Fibroblast of lung (primary cell): ENCODE data around the gene DCAF5. TPM values are rescaled to one million over a fixed set of nuclear protein-coding genes. Genes with fewer than 3 reads are reported as not detected.
"Not testable (repeated sequence)": the region's sequence is repeated elsewhere in the genome, so short reads cannot be mapped to it uniquely, and the experiment has no call there.

Source experiments
- DNase-seq, 2 donors: peaks; one replicate each; pipeline versions ENCODE4 v3.0.0 to v3.0.0-alpha.2; 2010; ENCODE audit warnings: low read depth in 2 of 2
- H2AFZ ChIP-seq: 2 replicates; pipeline ENCODE4 v1.5.1; 2012; ENCODE audit warnings: low read length, control low read depth, inconsistent platforms
- H3K27ac ChIP-seq: 2 replicates; pipeline ENCODE4 v1.5.1; 2011; ENCODE audit warnings: low read length, control low read depth; ENCODE audit not compliant: insufficient read depth
- H3K27me3 ChIP-seq: 2 replicates; pipeline ENCODE4 v1.5.1; 2011; ENCODE audit warnings: mild to moderate bottlenecking, low read length; ENCODE audit not compliant: control insufficient read depth, insufficient read depth
- H3K36me3 ChIP-seq: 2 replicates; pipeline ENCODE4 v1.5.1; 2011; ENCODE audit warnings: low read length; ENCODE audit not compliant: control insufficient read depth, insufficient read depth
- H3K4me1 ChIP-seq: 2 replicates; pipeline ENCODE4 v1.5.1; 2011; ENCODE audit warnings: low read length; ENCODE audit not compliant: control insufficient read depth, insufficient read depth; ENCODE audit errors: extremely low read depth
- H3K4me2 ChIP-seq: 2 replicates; pipeline ENCODE4 v1.5.1; 2011; ENCODE audit warnings: low read length, control low read depth; ENCODE audit not compliant: insufficient read depth; ENCODE audit errors: extremely low read depth
- H3K4me3 ChIP-seq, 4 experiments: fragments of 200-600 bp in 1 of 4; sonication (generic) in 1 of 4; replicated peaks in 1 of 4; 2 replicates each; pipeline ENCODE4 v1.5.1; 2011 to 2016; ENCODE audit warnings: low read length in 4 of 4, low read depth in 3 of 4, mild to moderate bottlenecking in 3 of 4, control low read depth in 2 of 4, inconsistent platforms in 1 of 4, mixed read lengths in 1 of 4; ENCODE audit not compliant: insufficient read depth in 1 of 4; ENCODE audit errors: control extremely low read depth in 1 of 4
- H3K79me2 ChIP-seq: 2 replicates; pipeline ENCODE4 v1.5.1; 2012; ENCODE audit warnings: mild to moderate bottlenecking, low read length, inconsistent platforms; ENCODE audit not compliant: control insufficient read depth, insufficient read depth
- H3K9ac ChIP-seq: 2 replicates; pipeline ENCODE4 v1.5.1; 2011; ENCODE audit warnings: mild to moderate bottlenecking, low read length, control low read depth; ENCODE audit not compliant: insufficient read depth
- H3K9me3 ChIP-seq: 2 replicates; pipeline ENCODE4 v1.5.1; 2012; ENCODE audit warnings: low read depth, low read length; ENCODE audit not compliant: control insufficient read depth, insufficient read depth
- H4K20me1 ChIP-seq: 2 replicates; pipeline ENCODE4 v1.5.1; 2011; ENCODE audit warnings: low read length; ENCODE audit not compliant: control insufficient read depth, insufficient read depth; ENCODE audit errors: extremely low read depth
- EZH2 ChIP-seq: IDR thresholded peaks from 2 replicates; pipeline ENCODE4 v1.5.1; 2012; ENCODE audit warnings: low read length, control low read depth, mild to moderate bottlenecking; ENCODE audit errors: missing control alignments
- polyA plus RNA-seq, 2 donors: library from polyadenylated mRNA; depleted of rRNA in 1 of 2; stranded (reverse) in 1 of 2; unstranded in 1 of 2; fragments of >200 nt; gene quantifications; 2 replicates each; pipeline ENCODE4 v1.2.1, GENCODE V29; 2011 to 2012; ENCODE audit warnings: missing spikeins in 1 of 2
- total RNA-seq: library from RNA; depleted of rRNA; stranded (reverse); fragments of >200 nt; gene quantifications from 2 replicates; pipeline ENCODE4 v1.2.1, GENCODE V29; 2014
- TF ChIP-seq, protein P1 (sequence below), 2 donors: IDR thresholded peaks in 1 of 2; conservative IDR thresholded peaks in 1 of 2; 1 replicate in 1 of 2; 2 replicates in 1 of 2; pipeline ENCODE4 v1.5.1; 2011 to 2012; ENCODE audit warnings: low read length in 2 of 2, control low read depth in 1 of 2, inconsistent platforms in 1 of 2, low read depth in 1 of 2, mild to moderate bottlenecking in 1 of 2

Gene DCAF5
- total and polyA plus RNA-seq, 2 donors (not counting 1 experiment from before 2014, with no cell fraction given) = 16.8 to 31.8 TPM

DNA sequence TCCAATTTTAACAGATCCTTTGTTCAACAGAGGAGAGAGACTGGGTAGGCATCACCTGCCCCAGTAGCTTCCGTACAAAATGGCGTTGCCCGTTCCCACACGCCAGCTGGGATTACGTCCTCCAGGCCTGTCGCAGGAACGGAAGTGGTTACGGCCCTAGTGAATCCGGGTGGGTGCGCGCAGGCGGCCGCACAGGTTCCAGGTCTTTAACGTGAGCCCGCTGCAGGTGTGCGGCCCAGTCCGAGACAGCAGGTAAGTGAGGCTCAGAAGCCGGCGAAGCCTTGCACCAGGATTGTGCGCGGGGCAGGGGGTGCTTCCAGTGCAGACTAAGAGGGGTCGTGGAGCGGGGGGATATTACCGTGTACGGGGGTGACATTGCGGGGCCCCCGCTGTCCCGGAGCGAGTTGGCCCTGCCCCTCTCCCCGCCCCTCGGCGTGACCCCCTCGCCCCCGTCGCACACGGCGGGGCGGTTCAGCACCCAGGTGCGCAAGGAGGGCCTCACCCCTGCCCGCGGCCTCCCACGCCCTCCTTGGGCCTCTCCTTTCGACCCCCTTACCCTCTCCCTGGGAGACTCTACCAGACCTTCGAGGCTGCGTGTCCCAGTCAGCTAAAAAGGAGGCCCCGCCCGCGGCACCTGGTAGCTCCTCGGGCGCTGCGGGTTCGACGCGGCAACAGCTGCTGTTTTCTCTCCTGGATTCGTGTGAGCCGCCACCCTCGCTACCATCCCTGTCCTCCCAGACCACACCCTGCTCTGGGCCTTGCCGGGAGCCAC is 38.6 kb upstream of the DCAF5 start, which contains the start of gene EXD2:
Gene EXD2 (plus strand): TSS at position 159 of the 772 bp plus-strand sequence. CDS start 17,973 bp downstream, outside the sequence.
- peak within 1 kb of the TSS; percentile 73 for H3K9ac ChIP-seq
- peak within 1 kb of the TSS; percentile 89 for H3K4me2 ChIP-seq
- peak within 1 kb of the TSS; percentile 84 for H2AFZ ChIP-seq
- no peaks in the 10 kb centered on the region for H3K9me3 ChIP-seq
- no peak for TF ChIP-seq EZH2
- TF ChIP-seq, protein P1, sequence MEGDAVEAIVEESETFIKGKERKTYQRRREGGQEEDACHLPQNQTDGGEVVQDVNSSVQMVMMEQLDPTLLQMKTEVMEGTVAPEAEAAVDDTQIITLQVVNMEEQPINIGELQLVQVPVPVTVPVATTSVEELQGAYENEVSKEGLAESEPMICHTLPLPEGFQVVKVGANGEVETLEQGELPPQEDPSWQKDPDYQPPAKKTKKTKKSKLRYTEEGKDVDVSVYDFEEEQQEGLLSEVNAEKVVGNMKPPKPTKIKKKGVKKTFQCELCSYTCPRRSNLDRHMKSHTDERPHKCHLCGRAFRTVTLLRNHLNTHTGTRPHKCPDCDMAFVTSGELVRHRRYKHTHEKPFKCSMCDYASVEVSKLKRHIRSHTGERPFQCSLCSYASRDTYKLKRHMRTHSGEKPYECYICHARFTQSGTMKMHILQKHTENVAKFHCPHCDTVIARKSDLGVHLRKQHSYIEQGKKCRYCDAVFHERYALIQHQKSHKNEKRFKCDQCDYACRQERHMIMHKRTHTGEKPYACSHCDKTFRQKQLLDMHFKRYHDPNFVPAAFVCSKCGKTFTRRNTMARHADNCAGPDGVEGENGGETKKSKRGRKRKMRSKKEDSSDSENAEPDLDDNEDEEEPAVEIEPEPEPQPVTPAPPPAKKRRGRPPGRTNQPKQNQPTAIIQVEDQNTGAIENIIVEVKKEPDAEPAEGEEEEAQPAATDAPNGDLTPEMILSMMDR (conservative IDR thresholded peaks at IDR 0.05 in 1 of 2, IDR thresholded peaks at IDR 0.05 in 1 of 2; ENCODE audit: low read depth in 1 of 2, low read length in 2 of 2) = no peak
- peak within 1 kb of the TSS; percentile 83 to 87 (median 84) for H3K4me3 ChIP-seq
- no peaks in the 10 kb centered on the region for H3K79me2 ChIP-seq
- H3K27ac ChIP-seq = peak within 1 kb of the TSS; percentile 65
- DNase-seq = peak; percentile 80 to 84
- H4K20me1 ChIP-seq = no peaks in the 10 kb centered on the region
- H3K27me3 ChIP-seq = no peaks in the 10 kb centered on the region
- H3K4me1 ChIP-seq = no peaks in the 10 kb centered on the region
- H3K36me3 ChIP-seq = no peaks in the 10 kb centered on the region

DNA sequence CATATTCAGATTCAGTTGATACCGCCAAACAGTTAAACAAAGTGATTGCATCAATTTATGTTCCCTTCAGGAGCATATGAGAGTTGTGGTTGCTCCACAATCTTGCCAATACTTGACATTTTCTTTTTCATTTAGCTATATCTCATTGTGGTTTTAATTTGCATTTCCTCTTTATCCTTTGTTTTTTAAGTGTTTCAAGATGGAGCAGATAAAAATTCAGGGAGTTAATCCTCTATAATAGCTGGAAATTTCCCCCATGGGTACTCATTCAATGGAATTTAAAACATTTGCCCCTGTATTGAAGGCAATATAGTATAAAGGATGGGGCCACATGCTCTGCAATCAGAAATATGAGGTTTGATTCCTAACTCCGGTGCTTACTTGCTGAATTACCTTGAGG is 37.3 kb upstream of the DCAF5 start:
- H3K9me3 ChIP-seq = no peaks in the 10 kb centered on the region
- H3K27me3 ChIP-seq = no peaks in the 10 kb centered on the region
- no peaks in the 10 kb centered on the region for H3K4me1 ChIP-seq
- TF ChIP-seq EZH2 = no peak
- no peak overlapping the region for H3K27ac ChIP-seq
- no peaks in the 10 kb centered on the region for H4K20me1 ChIP-seq
- H3K4me3 ChIP-seq = no peak overlapping the region
- H3K9ac ChIP-seq = no peak overlapping the region
- peak in 1 of 2 donors; percentile 8 for DNase-seq
- no peak overlapping the region for H3K4me2 ChIP-seq
- no peaks in the 10 kb centered on the region for H3K36me3 ChIP-seq
- H2AFZ ChIP-seq = no peak overlapping the region
- H3K79me2 ChIP-seq = no peaks in the 10 kb centered on the region

DNA sequence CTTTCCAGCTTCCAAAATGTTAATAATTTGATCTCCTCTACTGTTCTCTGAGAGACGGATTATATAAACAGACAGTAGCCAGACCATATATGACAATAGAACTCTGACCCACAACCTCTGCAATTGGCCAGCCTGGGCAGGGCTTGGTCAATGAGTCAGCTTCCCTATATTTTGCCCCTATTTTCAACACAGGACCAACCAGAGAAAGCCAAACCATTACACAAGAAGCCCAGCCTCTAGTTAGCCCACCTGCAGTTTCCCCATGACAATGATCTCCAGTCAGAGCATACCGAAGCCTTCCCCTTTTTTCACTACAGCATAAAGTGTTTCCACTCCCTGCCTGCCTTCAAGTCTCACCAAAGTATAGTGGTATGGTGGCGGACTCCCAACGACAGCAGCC is 30.8 kb upstream of the DCAF5 start:
- peak; percentile 11 to 57 for DNase-seq
- no peak overlapping the region for H3K27ac ChIP-seq
- no peaks in the 10 kb centered on the region for H3K36me3 ChIP-seq
- no peak overlapping the region for H3K4me2 ChIP-seq
- H3K79me2 ChIP-seq = no peaks in the 10 kb centered on the region
- H3K9me3 ChIP-seq = no peaks in the 10 kb centered on the region
- H3K9ac ChIP-seq = no peak overlapping the region
- no peaks in the 10 kb centered on the region for H4K20me1 ChIP-seq
- H3K4me1 ChIP-seq = no peaks in the 10 kb centered on the region
- TF ChIP-seq, protein P1 (conservative IDR thresholded peaks at IDR 0.05 in 1 of 2, IDR thresholded peaks at IDR 0.05 in 1 of 2; ENCODE audit: low read depth in 1 of 2, low read length in 2 of 2) = no peak
- TF ChIP-seq EZH2 = no peak
- H2AFZ ChIP-seq = no peak overlapping the region
- H3K27me3 ChIP-seq = peaks cover 3% of the 10 kb centered on the region
- no peak overlapping the region for H3K4me3 ChIP-seq

DNA sequence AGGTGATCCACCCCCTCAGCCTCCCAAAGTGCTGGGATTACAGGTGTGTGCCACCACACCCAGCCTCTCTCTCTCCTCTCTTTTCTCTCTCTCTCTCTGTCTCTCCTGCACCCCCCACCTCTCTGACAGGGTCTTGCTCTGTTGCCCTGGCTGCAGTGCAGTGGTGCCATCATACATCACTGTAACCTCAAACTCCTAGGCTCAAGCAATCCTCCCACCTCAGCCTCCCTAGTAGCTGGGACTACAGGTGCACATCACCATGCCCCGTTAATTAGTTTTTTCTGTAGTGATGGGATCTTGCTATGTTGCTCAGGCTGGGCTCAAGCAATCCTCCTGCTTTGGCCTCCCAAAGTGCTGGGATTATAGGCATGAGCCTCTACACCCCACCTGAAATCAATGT is 29.7 kb upstream of the DCAF5 start:
- not testable (repeated sequence) for H3K9me3 ChIP-seq, H2AFZ ChIP-seq

More for the DNA sequence above, 29.7 kb upstream of the DCAF5 start:
- not testable (repeated sequence) for H3K27ac ChIP-seq, H3K27me3 ChIP-seq, H3K4me1 ChIP-seq, H3K79me2 ChIP-seq, H3K9ac ChIP-seq, DNase-seq, H3K4me2 ChIP-seq, H3K36me3 ChIP-seq, H4K20me1 ChIP-seq, H3K4me3 ChIP-seq
